ENCODE results near the gene MTG1. TPM values are rescaled to one million over a fixed set of nuclear protein-coding genes. Genes with fewer than 3 reads are reported as not detected.

The MTG1 gene
- total RNA-seq, 1 experiment from 2014 or later: 83.3 TPM

GRCh38 chr10:133401981-133402725, 8.2 kb downstream of the MTG1 start:
- CTCF ChIA-PET: no interaction called here
- POLR2A ChIA-PET (ENCODE audit: low non-redundant PET): no interaction called here
- H3K36me3 ChIP-seq (ENCODE audit: insufficient read depth, low read length, poor library complexity, severe bottlenecking): peaks cover 63% of the 10 kb centered on the region

GRCh38 chr10:133403359-133403758, 9.4 kb downstream of the MTG1 start:
- no peaks in the 10 kb centered on the region for H3K27me3 ChIP-seq (replicated peaks; ENCODE audit: insufficient read depth, low read depth, low read length, poor library complexity)
- DNase-seq (ENCODE audit: low spot score): no peak
- no TSS peak for BruUV-seq (replicated peaks)
- H3K4me1 ChIP-seq (ENCODE audit: insufficient read depth, low read length, poor library complexity, severe bottlenecking): no peaks in the 10 kb centered on the region
- H3K36me3 ChIP-seq (ENCODE audit: insufficient read depth, low read length, poor library complexity, severe bottlenecking): peaks cover 67% of the 10 kb centered on the region
- TF ChIP-seq EZH2 (IDR thresholded peaks at IDR 0.05; ENCODE audit: borderline replicate concordance, low read depth, low read length, poor library complexity, severe bottlenecking): no peak
- no peak for TF ChIP-seq CTCF (conservative IDR thresholded peaks at IDR 0.05; ENCODE audit: low read depth, low read length)
- no peaks in the 10 kb centered on the region for H3K9me3 ChIP-seq (ENCODE audit: low read depth, low read length, poor library complexity, severe bottlenecking)
- no peak overlapping the region for H3K27ac ChIP-seq (ENCODE audit: low read depth, low read length, poor library complexity, severe bottlenecking)
- H3K4me3 ChIP-seq (ENCODE audit: low read depth, low read length, poor library complexity, severe bottlenecking): no peak overlapping the region
- POLR2A ChIA-PET (ENCODE audit: low non-redundant PET): no interaction called here
- CTCF ChIA-PET: no interaction called here
- intact Hi-C loops (cut with micrococcal nuclease; ENCODE audit: unreplicated experiment): no loop called here

More at GRCh38 chr10:133401981-133402725, 8.2 kb downstream of the MTG1 start:
- no peak overlapping the region for H3K4me3 ChIP-seq (ENCODE audit: low read depth, low read length, poor library complexity, severe bottlenecking)
- TF ChIP-seq EZH2 (IDR thresholded peaks at IDR 0.05; ENCODE audit: borderline replicate concordance, low read depth, low read length, poor library complexity, severe bottlenecking) (no peak), CTCF (conservative IDR thresholded peaks at IDR 0.05; ENCODE audit: low read depth, low read length) (no peak)
- intact Hi-C loops (cut with micrococcal nuclease; ENCODE audit: unreplicated experiment): no loop called here
- H3K9me3 ChIP-seq (ENCODE audit: low read depth, low read length, poor library complexity, severe bottlenecking): no peaks in the 10 kb centered on the region
- no peak for DNase-seq (ENCODE audit: low spot score)
- H3K27ac ChIP-seq (ENCODE audit: low read depth, low read length, poor library complexity, severe bottlenecking): no peak overlapping the region
- BruUV-seq (replicated peaks): no TSS peak
- no peaks in the 10 kb centered on the region for H3K27me3 ChIP-seq (replicated peaks; ENCODE audit: insufficient read depth, low read depth, low read length, poor library complexity)
- no peaks in the 10 kb centered on the region for H3K4me1 ChIP-seq (ENCODE audit: insufficient read depth, low read length, poor library complexity, severe bottlenecking)

GRCh38 chr10:133403784-133404183, 9.8 kb downstream of the MTG1 start:
- Histone ChIP-seq H3K27me3 (replicated peaks; ENCODE audit: insufficient read depth, low read depth, low read length, poor library complexity) (no peaks in the 10 kb centered on the region), H3K36me3 (ENCODE audit: insufficient read depth, low read length, poor library complexity, severe bottlenecking) (peaks cover 67% of the 10 kb centered on the region), H3K4me3 (ENCODE audit: low read depth, low read length, poor library complexity, severe bottlenecking) (no peak overlapping the region), H3K4me1 (ENCODE audit: insufficient read depth, low read length, poor library complexity, severe bottlenecking) (no peaks in the 10 kb centered on the region), H3K9me3 (ENCODE audit: low read depth, low read length, poor library complexity, severe bottlenecking) (no peaks in the 10 kb centered on the region), H3K27ac (ENCODE audit: low read depth, low read length, poor library complexity, severe bottlenecking) (no peak overlapping the region)
- no peak for DNase-seq (ENCODE audit: low spot score)
- POLR2A ChIA-PET (ENCODE audit: low non-redundant PET): no interaction called here
- intact Hi-C loops (cut with micrococcal nuclease; ENCODE audit: unreplicated experiment): no loop called here
- no TSS peak for BruUV-seq (replicated peaks)
- TF ChIP-seq CTCF (conservative IDR thresholded peaks at IDR 0.05; ENCODE audit: low read depth, low read length) (no peak), EZH2 (IDR thresholded peaks at IDR 0.05; ENCODE audit: borderline replicate concordance, low read depth, low read length, poor library complexity, severe bottlenecking) (no peak)
- CTCF ChIA-PET: no interaction called here
